HG02885 (cell line): ENCODE measurements around the gene AKR1C1.
"Not testable (repeated sequence)": the region's sequence is repeated elsewhere in the genome, so short reads cannot be mapped to it uniquely, and the experiment has no call there.

ENCODE experiments used
- ATAC-seq: cut with Tn5 transposase; IDR thresholded peaks from one replicate; pipeline ENCODE4 v1.9.1; 2021; ENCODE audit warnings: mild to moderate bottlenecking; ENCODE audit not compliant: unreplicated experiment, poor library complexity

The AKR1C1 gene

GRCh38 chr10:5013385-5013784 is 50.2 kb downstream of the AKR1C1 start:
- no peak for ATAC-seq

- not testable (repeated sequence) for ATAC-seq
These were observed 51.1 kb downstream of the AKR1C1 start for GRCh38 chr10:5014200-5014910.

GRCh38 chr10:5014936-5015335 is 51.7 kb downstream of the AKR1C1 start:
- no peak for ATAC-seq

- no peak for ATAC-seq
These were observed 54.9 kb downstream of the AKR1C1 start for GRCh38 chr10:5018134-5018533.

GRCh38 chr10:5018671-5019277 is 55.6 kb downstream of the AKR1C1 start:
- ATAC-seq: not testable (repeated sequence)

GRCh38 chr10:5019770-5020612 is 56.8 kb downstream of the AKR1C1 start:
- not testable (repeated sequence) for ATAC-seq

- ATAC-seq: not testable (repeated sequence)
These were observed 58.5 kb downstream of the AKR1C1 start for GRCh38 chr10:5021624-5022290.

- no peak for ATAC-seq
These were observed 60.1 kb downstream of the AKR1C1 start for GRCh38 chr10:5023177-5023805.

GRCh38 chr10:5025461-5025881 is 62.3 kb downstream of the AKR1C1 start:
- ATAC-seq: not testable (repeated sequence)

- ATAC-seq: no peak
These were observed 67.8 kb downstream of the AKR1C1 start for GRCh38 chr10:5030989-5031388.

- ATAC-seq: not testable (repeated sequence)
These were observed 68.4 kb downstream of the AKR1C1 start for GRCh38 chr10:5031588-5031987.

GRCh38 chr10:5032444-5032843 is 69.2 kb downstream of the AKR1C1 start:
- ATAC-seq: not testable (repeated sequence)
